NCI-H2227 (cell line): ENCODE results near the gene CCDC149.
A peak's percentile ranks its signal among the peaks of the same experiment; 100 is the strongest.

ENCODE experiments used
- DNase-seq: peaks from one replicate; lab custom pipeline; 2025; ENCODE audit not compliant: unreplicated experiment; lab: John Stamatoyannopoulos, UW

The CCDC149 gene

DNA sequence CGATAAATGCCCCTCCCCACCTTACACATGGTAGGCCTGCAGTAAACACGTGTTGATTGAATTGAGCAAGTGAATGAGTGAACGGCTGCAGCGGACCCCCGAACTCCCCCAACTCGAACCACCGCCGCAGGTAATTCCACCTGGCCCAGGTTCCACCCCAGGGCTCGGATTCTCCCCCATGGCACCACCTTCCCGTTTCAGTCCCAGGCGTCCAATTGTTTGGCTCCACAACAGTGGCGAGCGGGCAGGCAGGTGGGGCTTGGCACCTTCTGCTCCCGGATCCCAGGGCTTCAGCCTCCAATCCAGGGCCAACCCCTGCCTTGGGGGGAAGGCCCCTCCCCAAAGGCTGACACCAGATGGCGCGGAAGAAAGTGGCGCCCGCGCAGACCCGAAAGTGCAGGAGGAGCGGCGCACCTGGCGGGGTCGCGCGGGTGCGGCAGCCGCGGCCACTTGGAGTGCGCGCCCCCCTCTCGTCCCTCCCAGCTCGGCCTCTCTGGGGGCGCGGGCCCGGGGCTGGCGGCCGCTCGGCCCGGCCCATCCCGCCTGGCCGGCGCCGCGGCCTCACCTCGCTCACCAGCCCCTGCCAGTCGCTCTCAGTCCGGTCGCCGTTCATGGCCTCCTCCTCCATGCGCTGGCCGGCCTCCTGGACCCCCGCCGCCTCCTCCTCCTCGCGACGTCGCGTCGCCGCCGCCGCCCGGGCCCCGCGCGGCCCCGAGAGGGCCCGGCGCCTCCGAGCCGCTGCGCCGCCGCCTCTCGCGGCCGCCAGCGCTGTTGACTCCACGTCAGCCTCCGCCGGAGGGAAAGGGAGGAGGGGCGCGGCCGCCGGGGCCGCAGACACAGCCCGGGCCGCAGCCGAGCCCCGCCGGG, at the start of gene CCDC149:
Gene CCDC149, minus strand, starts transcription at position 791 of the 867 bp plus-strand sequence. Its CDS starts 178 bp downstream, at position 613.
- peak; percentile 80 for DNase-seq

DNA sequence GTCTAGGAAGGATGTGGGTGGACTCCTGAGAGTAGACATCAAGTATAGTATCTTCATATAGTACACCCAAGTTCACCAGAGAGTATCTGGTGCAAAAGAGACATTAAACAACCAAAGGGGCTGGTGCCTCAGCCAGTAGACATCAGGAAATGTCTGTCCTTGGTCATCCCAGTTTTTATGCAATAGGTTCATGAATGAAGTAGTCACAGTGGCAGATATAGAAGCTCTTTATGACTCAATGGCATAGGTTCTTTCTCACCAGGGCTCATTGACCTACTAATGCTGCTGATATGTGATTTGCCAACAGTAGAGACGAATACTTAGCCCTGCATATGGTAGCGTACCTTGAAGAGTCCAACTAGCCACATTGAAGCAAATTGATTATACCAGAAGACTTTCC, 45.0 kb upstream of the CCDC149 start:
- no peak for DNase-seq

DNA sequence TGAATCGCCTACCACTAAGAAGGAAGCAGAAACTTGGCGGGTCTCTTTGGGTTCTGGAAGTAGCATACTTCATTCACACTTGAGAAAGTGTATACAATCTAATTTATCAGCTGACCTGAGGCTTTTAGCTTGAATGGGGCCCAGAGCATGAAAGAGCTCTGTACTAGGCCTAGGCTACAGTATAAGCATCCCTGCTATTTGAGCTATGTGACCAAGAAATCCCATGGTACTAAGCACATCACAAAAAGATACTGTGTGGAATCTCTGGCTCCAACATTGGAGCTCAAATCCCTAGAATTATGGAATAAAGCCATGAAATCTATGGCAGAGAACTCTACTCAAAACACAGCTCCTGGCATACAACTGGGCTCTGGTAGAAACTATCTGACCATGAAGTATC, 43.9 kb upstream of the CCDC149 start:
- no peak for DNase-seq

GRCh38 chr4:24956091-24956490, 43.2 kb upstream of the CCDC149 start:
- DNase-seq = no peak

- DNase-seq = no peak
Measured at GRCh38 chr4:24952667-24953066, 39.8 kb upstream of the CCDC149 start.

DNA sequence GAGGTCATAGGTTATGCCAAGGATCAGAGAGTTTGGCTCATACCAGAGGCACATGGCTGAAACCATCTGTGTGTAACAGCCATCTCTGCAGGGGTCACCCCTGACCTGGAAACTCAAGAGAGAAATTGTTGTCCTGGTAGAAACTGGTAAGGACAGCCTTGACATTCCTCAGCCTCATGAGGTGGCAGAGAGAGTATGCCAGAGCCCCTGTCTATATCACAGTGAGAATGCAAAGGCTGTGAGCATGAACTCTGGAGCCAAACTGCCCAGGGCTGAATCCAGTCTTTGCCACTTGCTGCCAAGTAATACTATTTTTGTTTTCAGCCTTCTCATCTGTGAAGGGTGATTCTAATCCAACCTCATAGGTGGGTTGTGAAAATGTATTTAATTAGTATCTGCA, 37.1 kb upstream of the CCDC149 start:
- no peak for DNase-seq

DNA sequence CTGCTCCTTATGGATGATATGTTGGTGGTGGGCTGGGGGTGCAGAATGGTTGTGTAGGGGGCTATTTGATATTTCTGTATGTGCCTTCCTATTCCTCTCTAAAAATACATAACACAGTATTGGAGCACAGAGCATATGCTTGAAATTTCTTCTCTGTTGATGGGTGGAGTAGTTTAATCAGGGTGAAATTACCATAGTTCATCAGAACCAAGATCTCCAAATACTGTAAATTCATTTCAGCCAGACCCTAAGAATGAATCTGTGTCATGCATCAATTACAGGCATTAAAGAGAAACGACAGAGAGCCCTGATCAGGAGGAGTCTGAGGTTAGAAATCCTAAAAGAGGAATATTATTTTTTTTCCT, 25.1 kb upstream of the CCDC149 start:
- DNase-seq = no peak

- no peak for DNase-seq
Measured at GRCh38 chr4:24937176-24937916, 24.5 kb upstream of the CCDC149 start.

GRCh38 chr4:24935856-24936255, 23.0 kb upstream of the CCDC149 start:
- no peak for DNase-seq

DNA sequence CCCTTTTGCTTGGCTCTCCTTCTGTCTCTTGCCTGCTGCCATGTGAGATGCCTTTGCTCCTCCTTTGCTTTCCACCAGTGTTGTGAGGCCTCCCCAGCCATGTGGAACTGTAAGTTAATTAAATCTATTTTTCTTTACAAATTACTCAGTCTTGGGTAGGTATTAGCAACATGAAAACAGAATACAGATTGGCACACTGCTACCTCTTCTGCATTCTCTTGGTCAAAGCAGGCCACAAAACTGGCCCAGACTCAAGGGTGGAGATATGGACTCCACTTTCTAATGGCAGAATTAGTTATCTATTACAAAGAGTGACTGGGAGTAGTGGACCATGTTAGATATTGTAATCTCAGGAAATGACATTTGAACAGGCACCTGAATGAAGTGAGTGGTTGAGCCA, 21.5 kb upstream of the CCDC149 start:
- DNase-seq = no peak

GRCh38 chr4:24933684-24934275, 20.9 kb upstream of the CCDC149 start:
- no peak for DNase-seq

DNA sequence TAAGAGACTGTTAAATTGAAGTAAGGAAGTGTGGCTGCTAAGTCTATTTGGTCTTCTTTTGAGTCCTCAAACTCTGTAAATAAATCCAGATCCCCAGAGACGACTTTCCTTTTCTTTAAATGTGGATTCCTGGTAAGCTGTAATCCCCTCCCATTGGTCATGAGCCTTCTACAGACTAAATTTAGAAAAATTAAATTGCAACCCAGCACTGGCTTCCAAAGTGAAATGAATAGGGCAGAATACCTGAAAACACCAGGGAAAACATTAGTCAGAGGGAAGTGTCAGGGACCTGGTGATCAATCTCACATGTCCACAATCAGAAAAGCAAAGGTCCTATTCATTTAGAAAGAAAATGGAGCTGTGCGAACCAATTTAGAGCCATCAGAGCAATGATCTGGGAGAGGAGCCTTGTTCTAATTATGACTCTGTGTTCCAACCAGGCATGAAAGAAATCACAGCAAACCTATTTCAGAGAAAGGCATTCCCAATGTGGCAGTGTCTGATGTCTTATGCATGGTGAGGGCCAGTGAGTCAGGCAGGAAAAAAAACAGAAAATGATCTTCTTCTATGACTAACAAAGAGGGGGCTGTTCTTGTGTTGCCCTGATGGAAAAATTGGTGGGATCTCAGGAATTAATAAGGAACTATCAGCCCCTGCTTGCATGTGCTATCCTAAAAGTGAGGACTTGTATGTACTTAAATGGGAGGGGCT, 19.8 kb upstream of the CCDC149 start:
- no peak for DNase-seq

DNA sequence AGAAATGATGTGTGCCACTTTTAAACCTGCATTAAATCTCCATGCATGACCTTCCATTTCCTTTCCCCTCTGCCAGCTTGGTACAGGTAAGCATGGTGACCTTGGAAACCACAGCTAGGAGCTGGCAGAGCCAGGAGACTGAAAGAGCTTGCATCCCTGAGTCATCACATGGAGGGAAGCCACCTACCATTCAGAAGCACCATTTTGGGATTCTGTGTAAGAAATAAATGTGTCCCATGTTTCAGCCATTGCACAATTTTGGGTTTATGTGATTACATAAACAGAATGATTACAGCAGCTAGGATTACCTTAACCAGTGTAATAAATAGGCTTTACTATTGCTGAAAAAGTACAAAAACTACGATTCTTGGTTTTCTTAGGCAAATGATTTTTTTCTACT, 17.3 kb upstream of the CCDC149 start:
- DNase-seq = no peak

DNA sequence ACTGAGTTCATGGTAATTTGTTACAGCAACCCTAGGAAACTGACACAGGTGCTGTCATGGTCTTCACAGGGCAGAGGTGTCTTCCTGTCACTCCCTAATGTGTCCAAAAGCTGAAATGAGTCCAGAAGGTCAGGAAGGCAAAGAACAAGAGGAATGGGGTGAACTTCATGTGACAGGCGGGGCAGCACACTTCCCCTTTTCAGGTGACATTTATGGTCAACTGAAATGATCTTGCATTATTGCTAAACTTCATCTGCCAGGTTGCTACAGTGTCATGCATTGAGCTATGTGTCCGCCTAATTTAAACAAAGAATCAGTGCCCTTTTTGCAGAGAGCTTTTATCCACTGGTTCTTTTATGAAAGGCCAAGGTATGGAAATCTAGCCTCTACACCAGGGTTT, 15.9 kb upstream of the CCDC149 start:
- no peak for DNase-seq

- no peak for DNase-seq
Measured at GRCh38 chr4:24927049-24927448, 14.2 kb upstream of the CCDC149 start.

DNA sequence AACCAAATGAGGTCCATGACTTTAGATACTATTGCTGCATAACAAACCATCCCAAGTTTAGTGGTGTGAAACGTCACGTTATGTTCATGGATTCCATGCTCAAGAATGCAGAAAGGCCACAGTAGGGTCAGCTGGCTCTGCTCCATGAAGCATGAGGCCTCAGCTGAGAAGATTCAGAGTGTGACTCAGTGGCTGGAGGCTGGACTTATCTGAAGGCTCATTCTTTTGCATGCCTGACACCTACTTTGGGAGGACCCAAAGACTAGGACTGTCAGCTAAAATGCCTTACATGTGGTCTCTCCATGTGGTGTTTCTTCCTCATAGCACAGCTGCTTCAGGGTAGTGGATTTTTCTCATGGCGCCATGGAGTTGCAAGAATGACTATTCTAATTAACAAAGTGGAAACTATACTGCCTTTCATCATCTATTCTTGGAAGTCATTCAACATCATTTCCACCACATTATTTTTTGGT, 11.5 kb upstream of the CCDC149 start:
- DNase-seq = no peak

- no peak for DNase-seq
Measured at GRCh38 chr4:24923550-24923949, 10.7 kb upstream of the CCDC149 start.

GRCh38 chr4:24923002-24923401, 10.2 kb upstream of the CCDC149 start:
- no peak for DNase-seq

DNA sequence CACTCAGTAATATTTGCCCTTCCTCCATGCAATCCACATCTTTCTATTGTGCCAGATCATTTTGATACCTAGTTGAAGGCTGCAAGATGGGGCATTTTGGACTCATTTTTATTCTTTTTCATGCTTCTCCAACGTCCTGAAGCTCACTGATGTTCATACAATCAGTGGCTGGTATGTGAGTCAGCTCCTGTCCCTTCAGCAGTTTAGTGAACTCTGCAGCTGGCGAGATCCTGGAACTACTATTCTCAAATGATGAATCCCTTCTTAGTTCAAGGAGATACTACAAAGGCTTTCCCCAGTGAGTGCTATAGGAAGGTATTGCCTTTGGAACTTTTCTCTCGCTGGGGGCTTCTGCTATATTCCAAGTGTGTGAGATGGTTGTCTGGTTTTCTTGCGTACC, 9.6 kb upstream of the CCDC149 start:
- DNase-seq = no peak

DNA sequence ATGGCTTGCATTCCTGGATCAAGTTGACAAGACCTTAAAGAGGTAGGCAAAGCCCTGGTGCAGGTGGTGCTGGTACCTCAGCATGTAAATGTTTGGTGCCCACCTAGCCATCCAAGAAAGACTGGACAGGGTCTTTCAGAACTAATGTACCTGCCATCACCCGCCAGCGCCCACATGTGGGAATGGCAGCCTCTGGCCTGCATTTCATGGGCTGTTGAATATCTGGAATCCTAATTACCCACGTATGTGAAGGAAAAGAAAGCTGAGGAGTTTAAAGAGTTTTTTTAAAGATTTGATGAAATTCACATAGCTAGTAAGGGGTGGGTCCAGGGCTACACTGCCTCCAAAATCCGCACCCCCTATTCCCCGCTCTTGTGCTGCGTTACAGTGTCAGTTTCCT, 8.6 kb upstream of the CCDC149 start:
- DNase-seq = no peak

- DNase-seq = no peak
Measured at GRCh38 chr4:24920008-24920407, 7.2 kb upstream of the CCDC149 start.
